G401.6 (cell line): ENCODE measurements around the gene ARL9.
"Not testable (repeated sequence)": the region's sequence is repeated elsewhere in the genome, so short reads cannot be mapped to it uniquely, and the experiment has no call there.

Experiments
- FAIRE-seq: peaks from 2 replicates; lab custom pipeline; 2012; peaks lifted over from hg19 to GRCh38; lab: Jason Lieb, UNC

Gene ARL9

GRCh38 chr4:56505269-56506130 lies at the start of gene ARL9:
Gene ARL9 (plus strand): TSS chr4:56505791. CDS start chr4:56505863, 72 bp downstream.
- no peak for FAIRE-seq

- no peak for FAIRE-seq
These were observed 45.5 kb upstream of the ARL9 start for GRCh38 chr4:56460085-56460484.

- FAIRE-seq: no peak
These were observed 43.4 kb upstream of the ARL9 start for GRCh38 chr4:56462157-56462556.

GRCh38 chr4:56463711-56464110 lies 41.9 kb upstream of the ARL9 start:
- FAIRE-seq: no peak

- no peak for FAIRE-seq
These were observed 41.0 kb upstream of the ARL9 start for GRCh38 chr4:56464581-56464980.

GRCh38 chr4:56465599-56466295 lies 39.8 kb upstream of the ARL9 start:
- no peak for FAIRE-seq

GRCh38 chr4:56466296-56466761 lies 39.3 kb upstream of the ARL9 start:
- FAIRE-seq: not testable (repeated sequence)

- no peak for FAIRE-seq
These were observed 38.7 kb upstream of the ARL9 start for GRCh38 chr4:56466910-56467283.

- peak; percentile 74 for FAIRE-seq
These were observed 38.1 kb upstream of the ARL9 start, which contains the start of gene SRP72 for GRCh38 chr4:56467284-56468096. Gene SRP72 (plus strand): TSS chr4:56467617. CDS start chr4:56467636, 19 bp downstream.

GRCh38 chr4:56468097-56468422 lies 37.5 kb upstream of the ARL9 start:
- FAIRE-seq: no peak

- FAIRE-seq: no peak
These were observed 35.9 kb upstream of the ARL9 start for GRCh38 chr4:56469489-56470210.

GRCh38 chr4:56475917-56476316 lies 29.7 kb upstream of the ARL9 start:
- FAIRE-seq: no peak

GRCh38 chr4:56477192-56477702 lies 28.3 kb upstream of the ARL9 start:
- FAIRE-seq: no peak

- no peak for FAIRE-seq
These were observed 24.9 kb upstream of the ARL9 start for GRCh38 chr4:56480691-56481090.

GRCh38 chr4:56496241-56496640 lies 9.3 kb upstream of the ARL9 start:
- no peak for FAIRE-seq

GRCh38 chr4:56511098-56511497 lies 5.5 kb downstream of the ARL9 start:
- no peak for FAIRE-seq

GRCh38 chr4:56512166-56512565 lies 6.6 kb downstream of the ARL9 start:
- no peak for FAIRE-seq

GRCh38 chr4:56513517-56513916 lies 7.9 kb downstream of the ARL9 start:
- FAIRE-seq: no peak

- FAIRE-seq: no peak
These were observed 24.9 kb downstream of the ARL9 start for GRCh38 chr4:56530269-56531148.

GRCh38 chr4:56531149-56531770 lies 25.7 kb downstream of the ARL9 start:
- no peak for FAIRE-seq
